HL-60 (cell line): ENCODE results near the gene DDR2.
"Not testable (repeated sequence)": the region's sequence is repeated elsewhere in the genome, so short reads cannot be mapped to it uniquely, and the experiment has no call there.

Experiments
- DNase-seq, 2 experiments: peaks; one replicate each; pipeline ENCODE4 v3.0.0-alpha.2; 2010 to 2020; ENCODE audit warnings: low read depth in 1 of 2, low spot score in 1 of 2
- H3K27ac ChIP-seq: fragments of 250-450 bp; sonication (Bioruptor Pico); replicated peaks from 2 replicates; pipeline ENCODE4 v1.5.1; 2020; ENCODE audit warnings: mild to moderate bottlenecking, moderate library complexity
- H3K27me3 ChIP-seq: fragments of 250-450 bp; sonication (Bioruptor Pico); 2 replicates; pipeline ENCODE4 v1.5.1; 2021; ENCODE audit warnings: mild to moderate bottlenecking, moderate library complexity; ENCODE audit not compliant: insufficient read depth, poor library complexity, severe bottlenecking
- H3K4me3 ChIP-seq: replicated peaks from 2 replicates; pipeline ENCODE4 v1.5.1; 2011; ENCODE audit warnings: mild to moderate bottlenecking, control low read depth, low read length; ENCODE audit not compliant: insufficient read depth
- GABPA ChIP-seq: IDR thresholded peaks from 2 replicates; pipeline ENCODE4 v1.6.1; 2012; ENCODE audit warnings: low read depth
- POLR2AphosphoS5 ChIP-seq: IDR thresholded peaks from 2 replicates; pipeline ENCODE4 v1.6.1; 2012; ENCODE audit warnings: low read depth
- SPI1 ChIP-seq: IDR thresholded peaks from 2 replicates; pipeline ENCODE4 v1.6.1; 2012; ENCODE audit warnings: low read depth, mild to moderate bottlenecking, borderline replicate concordance
- TF ChIP-seq, protein P1 (sequence below): IDR thresholded peaks from 2 replicates; pipeline ENCODE4 v1.6.1; 2012; ENCODE audit warnings: low read depth; ENCODE audit not compliant: insufficient replicate concordance
- TF ChIP-seq, protein P2 (sequence below): IDR thresholded peaks from one replicate; pipeline ENCODE4 v1.5.1; 2011; ENCODE audit warnings: low read length, control low read depth, inconsistent platforms; ENCODE audit not compliant: insufficient read depth

DDR2 gene

DNA sequence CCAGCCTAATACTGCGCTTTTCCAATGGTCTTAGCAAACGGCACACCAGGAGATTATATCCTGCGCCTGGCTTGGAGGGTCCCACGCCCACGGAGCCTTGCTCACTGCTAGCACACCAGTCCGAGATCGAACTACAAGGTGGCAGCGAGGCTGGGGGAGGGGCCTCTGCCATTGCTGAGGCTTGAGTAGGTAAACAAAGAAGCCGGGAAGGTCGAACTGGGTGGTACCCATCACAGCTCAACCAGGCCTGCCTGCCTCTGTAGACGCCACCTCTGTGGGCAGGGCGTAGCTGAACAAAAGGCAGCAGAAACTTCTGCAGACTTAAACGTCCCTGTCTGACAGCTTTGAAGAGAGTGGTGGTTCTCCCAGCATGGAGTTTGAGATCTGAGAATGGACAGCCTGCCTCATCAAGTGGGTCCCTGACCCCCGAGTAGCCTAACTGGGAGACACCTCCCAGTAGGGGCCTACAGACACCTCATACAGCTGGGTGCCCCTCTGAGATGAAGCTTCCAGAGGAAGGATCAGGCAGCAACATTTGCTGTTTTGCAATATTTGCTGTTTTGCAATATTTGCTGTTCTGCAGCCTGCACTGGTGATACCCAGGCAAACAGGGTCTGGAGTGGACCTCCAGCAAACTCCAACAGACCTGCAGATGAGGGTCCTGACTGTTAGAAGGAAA, 114.1 kb downstream of the DDR2 start:
- DNase-seq, H3K27me3 ChIP-seq, H3K27ac ChIP-seq, H3K4me3 ChIP-seq: not testable (repeated sequence)

DNA sequence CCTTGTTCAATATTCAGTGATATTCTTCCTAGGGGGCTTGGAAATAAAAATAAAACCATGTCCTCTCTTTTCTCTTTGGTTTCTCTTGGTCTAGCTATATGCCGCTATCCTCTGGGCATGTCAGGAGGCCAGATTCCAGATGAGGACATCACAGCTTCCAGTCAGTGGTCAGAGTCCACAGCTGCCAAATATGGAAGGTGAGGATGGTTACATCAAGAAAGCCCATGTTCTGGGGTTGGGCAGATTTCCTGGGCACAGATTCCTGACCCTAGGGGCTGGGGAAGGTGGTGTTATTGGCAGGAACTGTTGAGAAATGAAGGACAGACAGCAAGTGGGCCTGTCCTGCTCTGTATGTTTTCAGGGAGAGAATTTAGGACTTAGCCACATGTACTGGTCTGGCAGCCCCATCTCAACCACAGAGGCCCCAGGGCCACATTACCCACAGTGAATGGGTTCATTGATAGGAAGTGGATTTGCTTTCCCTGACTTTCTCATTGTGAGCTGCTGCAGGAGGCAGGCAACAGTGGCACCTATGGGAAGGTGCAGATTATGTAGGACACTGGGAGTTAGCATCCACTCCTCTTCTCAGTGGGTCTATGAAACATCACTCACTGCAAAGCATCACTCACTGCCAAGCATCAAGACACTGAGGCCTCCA, 120.9 kb downstream of the DDR2 start:
- Histone ChIP-seq H3K27ac (no peak overlapping the region), H3K27me3 (no peaks in the 10 kb centered on the region), H3K4me3 (no peak overlapping the region)
- no peak for DNase-seq
- TF ChIP-seq GABPA (no peak), POLR2AphosphoS5 (no peak), SPI1 (no peak)
- TF ChIP-seq, protein P1, sequence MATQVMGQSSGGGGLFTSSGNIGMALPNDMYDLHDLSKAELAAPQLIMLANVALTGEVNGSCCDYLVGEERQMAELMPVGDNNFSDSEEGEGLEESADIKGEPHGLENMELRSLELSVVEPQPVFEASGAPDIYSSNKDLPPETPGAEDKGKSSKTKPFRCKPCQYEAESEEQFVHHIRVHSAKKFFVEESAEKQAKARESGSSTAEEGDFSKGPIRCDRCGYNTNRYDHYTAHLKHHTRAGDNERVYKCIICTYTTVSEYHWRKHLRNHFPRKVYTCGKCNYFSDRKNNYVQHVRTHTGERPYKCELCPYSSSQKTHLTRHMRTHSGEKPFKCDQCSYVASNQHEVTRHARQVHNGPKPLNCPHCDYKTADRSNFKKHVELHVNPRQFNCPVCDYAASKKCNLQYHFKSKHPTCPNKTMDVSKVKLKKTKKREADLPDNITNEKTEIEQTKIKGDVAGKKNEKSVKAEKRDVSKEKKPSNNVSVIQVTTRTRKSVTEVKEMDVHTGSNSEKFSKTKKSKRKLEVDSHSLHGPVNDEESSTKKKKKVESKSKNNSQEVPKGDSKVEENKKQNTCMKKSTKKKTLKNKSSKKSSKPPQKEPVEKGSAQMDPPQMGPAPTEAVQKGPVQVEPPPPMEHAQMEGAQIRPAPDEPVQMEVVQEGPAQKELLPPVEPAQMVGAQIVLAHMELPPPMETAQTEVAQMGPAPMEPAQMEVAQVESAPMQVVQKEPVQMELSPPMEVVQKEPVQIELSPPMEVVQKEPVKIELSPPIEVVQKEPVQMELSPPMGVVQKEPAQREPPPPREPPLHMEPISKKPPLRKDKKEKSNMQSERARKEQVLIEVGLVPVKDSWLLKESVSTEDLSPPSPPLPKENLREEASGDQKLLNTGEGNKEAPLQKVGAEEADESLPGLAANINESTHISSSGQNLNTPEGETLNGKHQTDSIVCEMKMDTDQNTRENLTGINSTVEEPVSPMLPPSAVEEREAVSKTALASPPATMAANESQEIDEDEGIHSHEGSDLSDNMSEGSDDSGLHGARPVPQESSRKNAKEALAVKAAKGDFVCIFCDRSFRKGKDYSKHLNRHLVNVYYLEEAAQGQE = no peak
- TF ChIP-seq, protein P2, sequence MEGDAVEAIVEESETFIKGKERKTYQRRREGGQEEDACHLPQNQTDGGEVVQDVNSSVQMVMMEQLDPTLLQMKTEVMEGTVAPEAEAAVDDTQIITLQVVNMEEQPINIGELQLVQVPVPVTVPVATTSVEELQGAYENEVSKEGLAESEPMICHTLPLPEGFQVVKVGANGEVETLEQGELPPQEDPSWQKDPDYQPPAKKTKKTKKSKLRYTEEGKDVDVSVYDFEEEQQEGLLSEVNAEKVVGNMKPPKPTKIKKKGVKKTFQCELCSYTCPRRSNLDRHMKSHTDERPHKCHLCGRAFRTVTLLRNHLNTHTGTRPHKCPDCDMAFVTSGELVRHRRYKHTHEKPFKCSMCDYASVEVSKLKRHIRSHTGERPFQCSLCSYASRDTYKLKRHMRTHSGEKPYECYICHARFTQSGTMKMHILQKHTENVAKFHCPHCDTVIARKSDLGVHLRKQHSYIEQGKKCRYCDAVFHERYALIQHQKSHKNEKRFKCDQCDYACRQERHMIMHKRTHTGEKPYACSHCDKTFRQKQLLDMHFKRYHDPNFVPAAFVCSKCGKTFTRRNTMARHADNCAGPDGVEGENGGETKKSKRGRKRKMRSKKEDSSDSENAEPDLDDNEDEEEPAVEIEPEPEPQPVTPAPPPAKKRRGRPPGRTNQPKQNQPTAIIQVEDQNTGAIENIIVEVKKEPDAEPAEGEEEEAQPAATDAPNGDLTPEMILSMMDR = no peak

DNA sequence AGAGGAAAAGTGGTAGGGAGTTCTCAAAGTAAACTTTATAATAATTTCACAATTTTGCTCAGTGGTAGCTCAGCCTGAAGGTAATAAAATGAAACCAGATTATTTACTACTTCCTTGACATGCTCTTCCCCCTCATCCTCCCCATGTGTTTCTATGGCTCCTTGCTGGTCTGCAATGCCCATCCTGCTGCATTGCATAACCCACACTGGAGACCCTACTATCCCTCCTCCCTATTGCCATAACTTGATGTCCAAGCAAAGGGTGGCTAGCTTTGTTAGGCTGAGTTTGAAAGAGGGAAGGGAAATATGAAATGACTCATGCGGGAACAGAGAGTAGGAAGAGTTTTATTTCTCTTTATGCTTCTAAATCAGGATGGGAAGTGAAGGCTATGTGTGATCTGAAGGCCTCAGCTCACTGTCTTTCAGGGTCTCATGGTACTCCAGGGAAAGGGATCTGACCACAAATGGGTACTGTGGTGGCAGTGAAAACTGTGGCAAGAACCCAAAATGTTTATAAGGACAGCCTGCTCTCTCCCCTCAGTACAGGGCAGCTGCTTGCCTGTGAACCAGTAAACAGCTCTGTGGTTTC, 121.8 kb downstream of the DDR2 start:
- Histone ChIP-seq H3K4me3 (no peak overlapping the region), H3K27me3 (peaks cover 2% of the 10 kb centered on the region), H3K27ac (no peak overlapping the region)
- TF ChIP-seq GABPA (no peak), POLR2AphosphoS5 (no peak), SPI1 (no peak)
- TF ChIP-seq, protein P1 = no peak
- TF ChIP-seq, protein P2 = no peak
- no peak for DNase-seq

DNA sequence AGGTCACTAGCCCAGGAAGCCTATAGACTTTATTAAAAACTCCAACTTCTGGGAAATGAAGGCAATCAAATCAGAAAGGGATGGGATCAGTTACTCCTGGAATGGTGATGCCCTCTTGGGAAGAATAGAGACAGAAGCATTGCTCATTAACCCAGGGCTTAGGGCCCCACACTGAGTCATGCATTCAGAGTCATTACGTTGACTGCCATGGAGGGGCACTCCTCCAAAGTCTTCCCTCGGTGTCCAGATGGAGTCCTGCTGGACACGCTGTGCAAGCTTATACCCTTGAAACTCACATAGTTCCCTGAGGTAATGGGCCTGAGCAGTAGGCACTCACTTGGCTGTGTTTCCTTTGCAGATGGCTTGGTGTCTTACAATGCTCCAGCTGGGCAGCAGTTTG, 123.0 kb downstream of the DDR2 start:
- no peak overlapping the region for H3K4me3 ChIP-seq
- peaks cover 2% of the 10 kb centered on the region for H3K27me3 ChIP-seq
- no peak overlapping the region for H3K27ac ChIP-seq
- DNase-seq = no peak
- TF ChIP-seq, protein P1 = no peak
- TF ChIP-seq GABPA = no peak
- TF ChIP-seq, protein P2 = no peak
- TF ChIP-seq SPI1 = no peak
- TF ChIP-seq POLR2AphosphoS5 = no peak
